Measurements from ENCODE around the gene CFAP100.

DNA sequence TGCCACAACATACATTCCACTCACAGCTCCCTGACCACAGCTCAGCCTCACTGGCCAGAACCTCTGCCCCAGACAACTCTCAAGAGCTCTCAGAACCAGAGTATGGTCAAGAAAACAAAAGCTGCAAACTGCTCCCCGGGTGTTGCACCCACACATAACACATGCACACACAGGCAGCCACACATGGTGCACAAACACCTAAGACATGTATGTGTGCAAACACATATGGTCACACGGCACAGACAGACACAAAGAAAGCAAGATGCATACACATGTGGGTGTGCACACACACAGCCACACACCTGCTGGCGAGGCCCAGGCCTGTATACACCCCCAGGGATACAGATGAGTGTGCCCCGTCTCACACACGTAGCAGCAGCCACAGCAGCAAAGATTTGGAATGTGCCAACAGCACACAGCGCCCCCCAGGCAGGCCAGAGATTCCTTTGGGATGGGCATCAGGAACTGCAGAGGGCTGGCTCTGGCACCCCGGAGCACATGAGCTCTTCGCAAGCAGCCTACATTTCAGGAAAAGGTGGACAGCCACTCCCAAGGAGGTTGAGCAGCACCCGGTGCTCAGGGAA is 44.1 kb upstream of the CFAP100 start:
- no peak for TF ChIP-seq GATA2 (IDR thresholded peaks at IDR 0.05; ENCODE audit: low read depth, low read length)
- no peak for TF ChIP-seq GATA3 (IDR thresholded peaks at IDR 0.05; ENCODE audit: low read depth, low read length)
